Panc1 (cell line): ENCODE data around the gene PIP4K2A. TPM values are rescaled to one million over a fixed set of nuclear protein-coding genes. Genes with fewer than 3 reads are reported as not detected.

ENCODE experiments used
- ATAC-seq: fragments of 200-7000 bp; cut with Tn5 transposase; 2 replicates; pipeline ENCODE4 v1.9.1; 2020; ENCODE audit warnings: mild to moderate bottlenecking, moderate library complexity
- BruUV-seq: library from RNA; stranded (reverse); fragments of 400-500 nt; replicated peaks from 2 replicates; lab custom pipeline; 2021; lab: Mats Ljungman, UMichigan
- CTCF ChIA-PET: fragments of 300-600 bp; sonication (Branson Sonifier 250); formaldehyde crosslinking; loops from one replicate; lab custom pipeline; 2022; ENCODE audit warnings: antibody characterized with exemption; lab: Charles Lee
- POLR2A ChIA-PET: fragments of 300-600 bp; sonication (Branson Sonifier 250); formaldehyde crosslinking; loops from one replicate; lab custom pipeline; 2022; ENCODE audit warnings: antibody characterized with exemption; lab: Charles Lee
- DNase-seq: peaks from one replicate; pipeline ENCODE4 v3.0.0-alpha.2; 2010; ENCODE audit warnings: low read depth, low spot score
- H3K27ac ChIP-seq: 2 replicates; pipeline ENCODE4 v1.5.1; 2011; ENCODE audit warnings: mild to moderate bottlenecking, low read length, inconsistent platforms
- H3K27me3 ChIP-seq: fragments of 200-500 bp; sonication (Bioruptor generic); 2 replicates; pipeline ENCODE4 v1.6.0; 2014; ENCODE audit warnings: low read length, inconsistent platforms; ENCODE audit not compliant: control insufficient read depth, insufficient read depth
- H3K36me3 ChIP-seq: fragments of 200-500 bp; sonication (Bioruptor generic); 2 replicates; pipeline ENCODE4 v1.5.1; 2014; ENCODE audit warnings: inconsistent platforms, mild to moderate bottlenecking, low read length, moderate library complexity; ENCODE audit not compliant: control insufficient read depth, insufficient read depth
- H3K4me1 ChIP-seq: 2 replicates; pipeline ENCODE4 v1.5.1; 2011; ENCODE audit warnings: inconsistent platforms, mild to moderate bottlenecking, low read length, moderate library complexity; ENCODE audit not compliant: control insufficient read depth, insufficient read depth
- H3K4me3 ChIP-seq, 2 experiments: 2 replicates each; pipeline ENCODE4 v1.5.1; 2011 to 2012; ENCODE audit warnings: low read depth in 2 of 2, low read length in 2 of 2, mild to moderate bottlenecking in 2 of 2, inconsistent platforms in 1 of 2, moderate library complexity in 1 of 2
- H3K9me3 ChIP-seq: fragments of 200-500 bp; sonication (Bioruptor generic); 2 replicates; pipeline ENCODE4 v1.5.1; 2014; ENCODE audit warnings: low read depth, mild to moderate bottlenecking, inconsistent platforms, low read length, moderate library complexity; ENCODE audit not compliant: control insufficient read depth, insufficient read depth
- CTCF ChIP-seq: fragments of 450-650 bp; IDR thresholded peaks from 2 replicates; pipeline ENCODE4 v1.5.1; 2017; ENCODE audit warnings: mild to moderate bottlenecking
- POLR2AphosphoS5 ChIP-seq: IDR thresholded peaks from 2 replicates; pipeline ENCODE4 v1.6.1; 2012; ENCODE audit warnings: mild to moderate bottlenecking, low read depth, low read length, moderate library complexity
- SIN3A ChIP-seq: IDR thresholded peaks from 2 replicates; pipeline ENCODE4 v1.6.1; 2012; ENCODE audit warnings: low read depth, mild to moderate bottlenecking, low read length, moderate library complexity, borderline replicate concordance; ENCODE audit not compliant: insufficient read depth
- TCF7L2 ChIP-seq: IDR thresholded peaks from 2 replicates; pipeline ENCODE4 v1.6.1; 2011; ENCODE audit warnings: mild to moderate bottlenecking, low read depth, low read length, inconsistent platforms
- in situ Hi-C: cut with HindIII; loops from 2 replicates; pipeline ENCODE4 v1.10.0; 2016; ENCODE audit warnings: low sequenced_read_pairs, low pct_unique_long_range_greater_than_20kb
- intact Hi-C: fragments of 100-400 bp; cut with micrococcal nuclease; formaldehyde crosslinking; loops from one replicate; pipeline ENCODE4 v1.10.0; 2022; ENCODE audit not compliant: unreplicated experiment
- total RNA-seq: library from RNA; stranded (reverse); gene quantifications from one replicate; pipeline ENCODE4 v1.2.1, GENCODE V29; 2021; ENCODE audit not compliant: unreplicated experiment
- TF ChIP-seq, protein P1 (sequence below), 2 experiments: IDR thresholded peaks; 2 replicates each; pipeline ENCODE4 v1.6.1; 2011 to 2012; ENCODE audit warnings: low read depth in 2 of 2, control low read depth in 1 of 2, low read length in 1 of 2, mild to moderate bottlenecking in 1 of 2, moderate library complexity in 1 of 2; ENCODE audit not compliant: insufficient read depth in 1 of 2

PIP4K2A gene
- total RNA-seq, 1 experiment from 2014 or later, result 25.2 TPM

DNA sequence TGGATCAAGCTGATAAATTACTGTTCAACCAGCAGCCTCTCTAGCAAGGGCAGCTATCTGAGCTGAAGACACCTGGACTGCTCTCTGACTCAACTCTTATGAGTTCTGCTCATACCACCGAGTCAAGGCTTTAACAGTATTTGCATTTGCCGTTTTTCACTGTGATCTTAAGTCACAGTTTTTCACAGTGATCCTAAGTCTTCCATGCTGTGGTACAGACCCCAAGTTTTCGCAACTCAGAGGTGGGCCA is 31.3 kb downstream of the PIP4K2A start:
- DNase-seq (no peak), ATAC-seq (peak; percentile 45)
- Histone ChIP-seq H3K27ac (peak overlapping the region; percentile 84), H3K4me1 (peaks cover 37% of the 10 kb centered on the region), H3K9me3 (no peaks in the 10 kb centered on the region), H3K36me3 (no peaks in the 10 kb centered on the region), H3K27me3 (no peaks in the 10 kb centered on the region), H3K4me3 (peak overlapping the region in 1 of 2 experiments; percentile 27; a peak in 2 of 4 replicates)
- TF ChIP-seq SIN3A (no peak), POLR2AphosphoS5 (no peak), CTCF (no peak), TCF7L2 (no peak)
- TF ChIP-seq, protein P1, sequence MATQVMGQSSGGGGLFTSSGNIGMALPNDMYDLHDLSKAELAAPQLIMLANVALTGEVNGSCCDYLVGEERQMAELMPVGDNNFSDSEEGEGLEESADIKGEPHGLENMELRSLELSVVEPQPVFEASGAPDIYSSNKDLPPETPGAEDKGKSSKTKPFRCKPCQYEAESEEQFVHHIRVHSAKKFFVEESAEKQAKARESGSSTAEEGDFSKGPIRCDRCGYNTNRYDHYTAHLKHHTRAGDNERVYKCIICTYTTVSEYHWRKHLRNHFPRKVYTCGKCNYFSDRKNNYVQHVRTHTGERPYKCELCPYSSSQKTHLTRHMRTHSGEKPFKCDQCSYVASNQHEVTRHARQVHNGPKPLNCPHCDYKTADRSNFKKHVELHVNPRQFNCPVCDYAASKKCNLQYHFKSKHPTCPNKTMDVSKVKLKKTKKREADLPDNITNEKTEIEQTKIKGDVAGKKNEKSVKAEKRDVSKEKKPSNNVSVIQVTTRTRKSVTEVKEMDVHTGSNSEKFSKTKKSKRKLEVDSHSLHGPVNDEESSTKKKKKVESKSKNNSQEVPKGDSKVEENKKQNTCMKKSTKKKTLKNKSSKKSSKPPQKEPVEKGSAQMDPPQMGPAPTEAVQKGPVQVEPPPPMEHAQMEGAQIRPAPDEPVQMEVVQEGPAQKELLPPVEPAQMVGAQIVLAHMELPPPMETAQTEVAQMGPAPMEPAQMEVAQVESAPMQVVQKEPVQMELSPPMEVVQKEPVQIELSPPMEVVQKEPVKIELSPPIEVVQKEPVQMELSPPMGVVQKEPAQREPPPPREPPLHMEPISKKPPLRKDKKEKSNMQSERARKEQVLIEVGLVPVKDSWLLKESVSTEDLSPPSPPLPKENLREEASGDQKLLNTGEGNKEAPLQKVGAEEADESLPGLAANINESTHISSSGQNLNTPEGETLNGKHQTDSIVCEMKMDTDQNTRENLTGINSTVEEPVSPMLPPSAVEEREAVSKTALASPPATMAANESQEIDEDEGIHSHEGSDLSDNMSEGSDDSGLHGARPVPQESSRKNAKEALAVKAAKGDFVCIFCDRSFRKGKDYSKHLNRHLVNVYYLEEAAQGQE (IDR thresholded peaks at IDR 0.05; ENCODE audit: insufficient read depth in 1 of 2, low read depth in 2 of 2, low read length in 1 of 2), result no peak
- CTCF ChIA-PET, result no interaction called here
- in situ Hi-C loops, result no loop called here
- intact Hi-C loops, result no loop called here
- POLR2A ChIA-PET, result interaction anchor here (1.0 kb wide), 1 partner anchor 8 kb away, joined by 5 read pairs; no protein-coding TSS in a partner anchor
- no TSS peak for BruUV-seq

DNA sequence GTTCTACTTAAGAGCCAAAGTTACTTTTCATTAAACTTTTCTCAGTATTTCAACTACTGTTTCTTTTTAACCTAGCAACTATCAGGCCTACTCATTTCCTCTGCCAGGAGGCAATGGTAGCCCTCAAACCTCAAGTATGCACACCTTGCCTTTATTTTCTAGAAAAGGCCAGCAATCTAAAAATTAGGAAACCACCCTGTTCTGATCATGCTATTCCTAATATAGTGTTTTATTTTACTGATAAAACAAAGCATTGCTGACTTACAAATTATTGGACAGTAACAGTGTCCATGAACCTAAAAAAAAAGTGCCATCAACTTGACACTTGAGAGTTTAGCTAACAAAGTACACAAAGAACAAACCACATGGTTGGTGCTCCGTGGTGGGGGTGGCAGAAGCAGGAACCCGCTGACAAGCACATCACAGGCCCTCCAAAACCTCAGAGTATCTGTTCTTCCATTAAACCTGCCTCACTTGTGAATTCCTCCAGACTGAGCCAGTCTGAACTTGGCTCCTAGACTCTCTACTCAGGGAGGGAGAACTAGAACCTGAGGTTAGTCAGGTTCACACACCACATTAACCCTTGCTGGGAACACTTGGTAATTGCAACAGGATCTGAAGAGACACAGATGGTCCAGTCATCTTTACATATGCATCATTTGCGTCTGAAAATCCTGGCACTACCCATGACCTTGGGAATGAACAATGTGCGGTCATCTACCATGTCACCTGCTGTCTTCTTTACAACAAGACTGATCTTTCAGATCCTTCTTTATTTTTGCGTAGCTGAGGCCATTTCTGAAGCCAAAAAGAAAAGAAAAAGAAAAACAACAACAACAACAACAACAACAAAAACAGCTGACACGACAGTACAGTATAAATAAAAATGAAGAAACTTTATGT is 31.9 kb downstream of the PIP4K2A start:
- no TSS peak for BruUV-seq
- ATAC-seq (peak; percentile 72), DNase-seq (peak; percentile 39)
- Histone ChIP-seq H3K36me3 (no peaks in the 10 kb centered on the region), H3K4me3 (peak overlapping the region in 1 of 2 experiments; percentile 27; a peak in 2 of 4 replicates), H3K9me3 (no peaks in the 10 kb centered on the region), H3K27ac (peak overlapping the region; percentile 84), H3K4me1 (peaks cover 37% of the 10 kb centered on the region), H3K27me3 (no peaks in the 10 kb centered on the region)
- POLR2A ChIA-PET, result no interaction called here
- in situ Hi-C loops (no loop called here), intact Hi-C loops (no loop called here)
- TF ChIP-seq SIN3A (no peak), POLR2AphosphoS5 (no peak), TCF7L2 (no peak)
- TF ChIP-seq, protein P1 (IDR thresholded peaks at IDR 0.05; ENCODE audit: insufficient read depth in 1 of 2, low read depth in 2 of 2, low read length in 1 of 2), result no peak
- CTCF ChIA-PET, result no interaction called here
